PC-3 (cell line): ENCODE measurements around the gene ATP2B2. TPM values are rescaled to one million over a fixed set of nuclear protein-coding genes. Genes with fewer than 3 reads are reported as not detected.

Experiments
- ATAC-seq: fragments of 200-7000 bp; cut with Tn5 transposase; 2 replicates; pipeline ENCODE4 v1.9.1; 2020; ENCODE audit warnings: mild to moderate bottlenecking, moderate library complexity
- BruUV-seq: library from RNA; stranded (reverse); fragments of 400-500 nt; replicated peaks from 2 replicates; lab custom pipeline; 2021; lab: Mats Ljungman, UMichigan
- CTCF ChIA-PET: fragments of 300-600 bp; sonication (Branson Sonifier 250); formaldehyde crosslinking; loops from one replicate; lab custom pipeline; 2022; ENCODE audit warnings: antibody characterized with exemption; lab: Charles Lee
- POLR2A ChIA-PET: fragments of 300-600 bp; sonication (Branson Sonifier 250); formaldehyde crosslinking; loops from one replicate; lab custom pipeline; 2022; ENCODE audit warnings: antibody characterized with exemption; ENCODE audit not compliant: unreplicated experiment; lab: Charles Lee
- DNase-seq: peaks from one replicate; pipeline ENCODE4 v3.0.0-alpha.2; 2015
- H2AFZ ChIP-seq: fragments of 300-600 bp; sonication (generic); 2 replicates; pipeline ENCODE4 v1.6.0; 2016; ENCODE audit warnings: antibody characterized with exemption, low read length
- H3F3A ChIP-seq: fragments of 300-600 bp; sonication (generic); one replicate; pipeline ENCODE4 v1.6.0; 2017; ENCODE audit warnings: antibody characterized with exemption, low read length, control low read depth, mild to moderate bottlenecking; ENCODE audit not compliant: unreplicated experiment
- H3K27ac ChIP-seq: fragments of 300-600 bp; sonication (generic); 2 replicates; pipeline ENCODE4 v1.5.1; 2016; ENCODE audit warnings: mild to moderate bottlenecking, low read length
- H3K27me3 ChIP-seq: fragments of 300-600 bp; sonication (generic); 2 replicates; pipeline ENCODE4 v1.6.1; 2016; ENCODE audit warnings: low read length, mixed read lengths
- H3K36me3 ChIP-seq: fragments of 300-600 bp; sonication (generic); 2 replicates; pipeline ENCODE4 v1.6.1; 2016; ENCODE audit warnings: low read depth, mixed run types, low read length, mixed read lengths
- H3K4me1 ChIP-seq: fragments of 300-600 bp; sonication (generic); 2 replicates; pipeline ENCODE4 v1.5.1; 2016; ENCODE audit warnings: low read length; ENCODE audit not compliant: insufficient read depth
- H3K4me2 ChIP-seq: fragments of 300-600 bp; sonication (generic); 2 replicates; pipeline ENCODE4 v1.6.0; 2016; ENCODE audit warnings: low read length
- H3K4me3 ChIP-seq: fragments of 300-600 bp; sonication (generic); 2 replicates; pipeline ENCODE4 v1.5.1; 2016; ENCODE audit warnings: mild to moderate bottlenecking, low read length, mixed read lengths
- H3K79me2 ChIP-seq: fragments of 300-600 bp; sonication (generic); 2 replicates; pipeline ENCODE4 v1.6.1; 2017; ENCODE audit warnings: low read length, mixed read lengths
- H3K9ac ChIP-seq: fragments of 300-600 bp; sonication (generic); 2 replicates; pipeline ENCODE4 v1.6.0; 2016; ENCODE audit warnings: mild to moderate bottlenecking, low read length
- H3K9me2 ChIP-seq: fragments of 300-600 bp; sonication (generic); replicated peaks from 2 replicates; pipeline ENCODE4 v1.6.1; 2016; ENCODE audit warnings: mixed run types, low read length, mixed read lengths
- H3K9me3 ChIP-seq: fragments of 300-600 bp; sonication (generic); 2 replicates; pipeline ENCODE4 v1.6.1; 2016; ENCODE audit warnings: low read length, mixed read lengths
- H4K20me1 ChIP-seq: fragments of 300-600 bp; sonication (generic); 2 replicates; pipeline ENCODE4 v1.6.1; 2016; ENCODE audit warnings: low read length, mixed read lengths
- EZH2 ChIP-seq: fragments of 300-600 bp; sonication (generic); IDR thresholded peaks from one replicate; pipeline ENCODE4 v1.6.1; 2017; ENCODE audit warnings: antibody characterized with exemption, mild to moderate bottlenecking, low read length; ENCODE audit not compliant: unreplicated experiment
- EZH2phosphoT487 ChIP-seq: fragments of 300-600 bp; sonication (generic); IDR thresholded peaks from 2 replicates; pipeline ENCODE4 v1.6.1; 2018; ENCODE audit warnings: mild to moderate bottlenecking, antibody characterized with exemption, low read length, borderline replicate concordance
- intact Hi-C: fragments of 100-400 bp; cut with micrococcal nuclease; formaldehyde crosslinking; loops from 2 replicates; pipeline ENCODE4 v1.9.0; 2023
- total RNA-seq: library from RNA; depleted of rRNA; stranded (reverse); fragments of >200 nt; gene quantifications from 2 replicates; pipeline ENCODE4 v1.2.3, GENCODE V29; 2014
- TF ChIP-seq, protein P1 (sequence below): fragments of 300-600 bp; sonication (generic); conservative IDR thresholded peaks from 2 replicates; pipeline ENCODE4 v1.5.1; 2017; ENCODE audit warnings: antibody characterized with exemption, low read depth, mild to moderate bottlenecking, low read length

ATP2B2 gene
- total RNA-seq, 1 experiment from 2014 or later: not detected

DNA sequence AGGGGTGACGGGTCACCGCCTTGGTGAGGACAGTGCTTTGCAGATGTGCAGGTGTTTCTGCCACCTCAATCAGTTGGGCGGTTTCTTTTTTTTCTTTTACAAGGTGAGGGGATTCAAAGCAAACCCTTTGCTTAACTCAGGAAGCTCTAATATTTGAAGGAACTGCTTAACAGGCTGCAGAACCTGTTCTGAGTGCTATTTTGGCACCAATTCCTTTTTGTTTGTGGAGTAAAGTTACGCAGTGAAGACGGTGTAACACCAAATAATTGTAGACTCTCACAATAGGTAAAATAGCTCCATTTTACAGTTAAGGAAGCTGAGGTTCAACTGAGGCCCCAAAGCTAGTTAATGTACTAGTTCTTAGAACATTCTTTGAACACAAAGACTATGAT, 219.3 kb downstream of the ATP2B2 start:
- Histone ChIP-seq H3K4me3 (no peak overlapping the region), H4K20me1 (no peaks in the 10 kb centered on the region), H3K9me3 (no peaks in the 10 kb centered on the region), H2AFZ (no peak overlapping the region), H3K36me3 (peaks cover 15% of the 10 kb centered on the region), H3K9me2 (no peaks in the 10 kb centered on the region), H3K27me3 (no peaks in the 10 kb centered on the region), H3K27ac (no peak overlapping the region), H3F3A (no peaks in the 10 kb centered on the region), H3K4me1 (peaks cover 12% of the 10 kb centered on the region), H3K9ac (no peak overlapping the region), H3K79me2 (no peaks in the 10 kb centered on the region), H3K4me2 (0 out of 2 replicates have a peak overlapping the region, but pooled peaks have one; percentile 12)
- no TSS peak for BruUV-seq
- intact Hi-C loops: loop anchor here (10.0 kb wide), 1 partner anchor 441 kb away; the partner anchor contains the start of gene RPUSD3
- CTCF ChIA-PET: interaction anchor here (0.5 to 1.1 kb wide), 4 partner anchors 145 to 637 kb away, joined by 3 to 4 read pairs (median 4); partner anchors contain the start of gene VHL
- DNase-seq (peak; percentile 52), ATAC-seq (peak; percentile 20)
- no peak for TF ChIP-seq EZH2phosphoT487
- TF ChIP-seq, protein P1, sequence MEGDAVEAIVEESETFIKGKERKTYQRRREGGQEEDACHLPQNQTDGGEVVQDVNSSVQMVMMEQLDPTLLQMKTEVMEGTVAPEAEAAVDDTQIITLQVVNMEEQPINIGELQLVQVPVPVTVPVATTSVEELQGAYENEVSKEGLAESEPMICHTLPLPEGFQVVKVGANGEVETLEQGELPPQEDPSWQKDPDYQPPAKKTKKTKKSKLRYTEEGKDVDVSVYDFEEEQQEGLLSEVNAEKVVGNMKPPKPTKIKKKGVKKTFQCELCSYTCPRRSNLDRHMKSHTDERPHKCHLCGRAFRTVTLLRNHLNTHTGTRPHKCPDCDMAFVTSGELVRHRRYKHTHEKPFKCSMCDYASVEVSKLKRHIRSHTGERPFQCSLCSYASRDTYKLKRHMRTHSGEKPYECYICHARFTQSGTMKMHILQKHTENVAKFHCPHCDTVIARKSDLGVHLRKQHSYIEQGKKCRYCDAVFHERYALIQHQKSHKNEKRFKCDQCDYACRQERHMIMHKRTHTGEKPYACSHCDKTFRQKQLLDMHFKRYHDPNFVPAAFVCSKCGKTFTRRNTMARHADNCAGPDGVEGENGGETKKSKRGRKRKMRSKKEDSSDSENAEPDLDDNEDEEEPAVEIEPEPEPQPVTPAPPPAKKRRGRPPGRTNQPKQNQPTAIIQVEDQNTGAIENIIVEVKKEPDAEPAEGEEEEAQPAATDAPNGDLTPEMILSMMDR: no peak
- no peak for TF ChIP-seq EZH2
- POLR2A ChIA-PET: interaction anchor here (0.6 kb wide), 1 partner anchor 34 kb away, joined by 3 read pairs; no protein-coding TSS in a partner anchor

DNA sequence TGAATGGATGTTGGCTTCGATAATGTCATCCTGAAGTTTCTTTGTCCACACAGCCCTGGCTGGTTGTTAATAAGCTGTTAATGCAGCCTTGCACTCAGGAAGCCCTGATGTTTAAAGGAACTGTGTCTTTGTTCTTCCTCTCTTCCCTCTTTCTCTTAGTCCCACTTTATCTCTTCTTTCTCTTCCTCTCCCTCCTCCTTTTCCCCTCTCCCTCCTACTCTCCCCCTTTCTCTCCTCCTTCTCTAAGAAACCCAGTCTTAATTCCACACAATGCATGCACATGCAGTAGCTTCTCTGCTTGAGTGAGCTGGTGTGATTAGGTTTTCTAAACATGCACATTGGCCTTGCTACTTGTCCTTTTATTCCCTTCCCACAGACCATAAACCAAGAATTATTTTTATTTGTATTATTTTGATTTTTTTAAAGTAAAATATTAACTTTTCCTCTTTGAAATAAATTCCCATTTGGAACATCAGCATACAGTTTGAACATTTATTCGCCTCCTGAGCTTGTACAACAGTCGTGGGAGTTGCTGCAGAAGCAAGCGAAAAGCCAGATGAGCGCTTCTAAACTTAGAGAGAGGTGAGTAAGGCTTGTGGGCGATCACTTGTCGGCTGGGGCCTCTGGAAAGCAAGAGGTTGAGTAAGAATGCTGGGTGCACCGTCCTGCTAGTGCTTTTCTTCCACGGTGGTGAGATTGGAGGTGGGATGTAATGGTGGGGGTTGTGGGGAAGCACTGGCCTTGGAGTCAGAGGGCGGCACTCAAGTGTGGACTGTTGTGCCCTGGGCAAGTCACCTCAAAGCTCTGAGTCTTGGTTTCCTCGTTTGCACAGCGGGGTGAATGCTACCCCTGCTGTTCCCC, 219.9 kb downstream of the ATP2B2 start:
- Histone ChIP-seq H3K4me1 (peaks cover 12% of the 10 kb centered on the region), H3K27ac (no peak overlapping the region), H3K9me3 (no peaks in the 10 kb centered on the region), H3K4me3 (no peak overlapping the region), H4K20me1 (no peaks in the 10 kb centered on the region), H3K9ac (no peak overlapping the region), H3F3A (no peaks in the 10 kb centered on the region), H3K9me2 (no peaks in the 10 kb centered on the region), H2AFZ (no peak overlapping the region), H3K36me3 (peaks cover 20% of the 10 kb centered on the region), H3K4me2 (no peak overlapping the region), H3K79me2 (no peaks in the 10 kb centered on the region), H3K27me3 (no peaks in the 10 kb centered on the region)
- TF ChIP-seq EZH2phosphoT487: no peak
- no peak for TF ChIP-seq EZH2
- TF ChIP-seq, protein P1: no peak
- POLR2A ChIA-PET: no interaction called here
- BruUV-seq: no TSS peak
- DNase-seq: no peak
- peak; percentile 7; the same call in 1 of the 2 replicates for ATAC-seq
- CTCF ChIA-PET: interaction anchor here (1.1 kb wide), 1 partner anchor 144 kb away, joined by 4 read pairs; the partner anchor contains the start of gene VHL
- intact Hi-C loops: loop anchor here (10.0 kb wide), 1 partner anchor 441 kb away; the partner anchor contains the start of gene RPUSD3
